IPS-20b (cell line): ENCODE measurements around the gene GRB10.

Source experiments
- H3K27ac ChIP-seq: one replicate; pipeline ENCODE4 v1.5.1; 2013; ENCODE audit warnings: low read length
- H3K27me3 ChIP-seq: 2 replicates; pipeline ENCODE4 v1.6.1; 2013; ENCODE audit warnings: mild to moderate bottlenecking, low read length, inconsistent platforms; ENCODE audit not compliant: insufficient read depth
- H3K36me3 ChIP-seq: 2 replicates; pipeline ENCODE4 v1.6.1; 2013; ENCODE audit warnings: low read depth, mild to moderate bottlenecking, inconsistent platforms, low read length, moderate library complexity; ENCODE audit not compliant: insufficient read depth
- H3K4me1 ChIP-seq: 2 replicates; pipeline ENCODE4 v1.6.1; 2013; ENCODE audit warnings: mild to moderate bottlenecking, control low read depth, inconsistent platforms, low read length, moderate library complexity; ENCODE audit not compliant: insufficient read depth
- H3K4me3 ChIP-seq: 2 replicates; pipeline ENCODE4 v1.5.1; 2013; ENCODE audit warnings: mild to moderate bottlenecking, low read length, inconsistent platforms
- H3K9ac ChIP-seq: 2 replicates; pipeline ENCODE4 v1.6.1; 2013; ENCODE audit warnings: low read depth, mild to moderate bottlenecking, inconsistent platforms, low read length, moderate library complexity
- H3K9me3 ChIP-seq: 2 replicates; pipeline ENCODE4 v1.6.1; 2013; ENCODE audit warnings: mild to moderate bottlenecking, low read depth, low read length, inconsistent platforms; ENCODE audit not compliant: insufficient read depth

GRB10 gene

DNA sequence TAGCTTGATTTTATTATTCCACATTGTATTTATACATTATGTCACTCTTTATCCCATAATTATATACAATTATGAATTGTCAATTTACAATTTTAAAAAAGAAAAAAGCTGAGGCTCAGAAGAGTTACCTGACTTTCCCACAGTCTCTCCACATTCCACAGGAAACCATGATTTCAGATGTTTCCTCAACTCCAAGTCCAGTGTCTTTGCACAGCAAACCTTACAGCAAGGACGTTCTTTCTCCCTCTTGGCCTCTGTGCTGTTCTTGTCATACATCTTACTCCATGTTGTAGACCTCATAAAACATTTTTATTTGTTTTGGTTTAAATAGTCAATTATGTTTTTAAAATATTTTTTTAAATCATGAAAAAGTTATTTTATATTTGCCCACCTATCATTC lies 34.9 kb upstream of the GRB10 start:
- Histone ChIP-seq H3K4me3 (no peak overlapping the region), H3K27ac (no peak overlapping the region), H3K4me1 (peaks cover 23% of the 10 kb centered on the region), H3K9ac (no peak overlapping the region), H3K9me3 (no peaks in the 10 kb centered on the region), H3K36me3 (no peaks in the 10 kb centered on the region), H3K27me3 (no peaks in the 10 kb centered on the region)

DNA sequence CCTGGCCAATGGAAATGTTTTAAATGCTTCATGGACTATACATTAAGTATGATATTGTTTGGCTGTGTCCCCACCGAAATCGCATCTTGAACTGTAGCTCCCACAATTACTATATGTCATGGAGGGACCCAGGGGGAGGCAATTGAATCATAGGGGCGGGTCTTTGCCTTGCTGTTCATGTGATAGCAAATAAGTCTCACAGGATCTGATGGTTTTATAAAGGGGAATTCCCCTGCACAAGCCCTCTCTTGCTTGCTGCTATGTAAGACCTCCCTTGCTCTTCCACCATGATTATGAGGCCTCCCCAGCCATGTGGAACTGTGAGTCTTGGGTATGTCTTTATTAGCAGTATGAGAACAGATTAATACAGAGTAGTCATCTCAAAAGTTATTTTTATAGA lies 32.4 kb upstream of the GRB10 start:
- no peaks in the 10 kb centered on the region for H3K27me3 ChIP-seq
- no peaks in the 10 kb centered on the region for H3K9me3 ChIP-seq
- no peak overlapping the region for H3K4me3 ChIP-seq
- no peaks in the 10 kb centered on the region for H3K36me3 ChIP-seq
- H3K4me1 ChIP-seq: peaks cover 24% of the 10 kb centered on the region
- no peak overlapping the region for H3K9ac ChIP-seq
- no peak overlapping the region for H3K27ac ChIP-seq

DNA sequence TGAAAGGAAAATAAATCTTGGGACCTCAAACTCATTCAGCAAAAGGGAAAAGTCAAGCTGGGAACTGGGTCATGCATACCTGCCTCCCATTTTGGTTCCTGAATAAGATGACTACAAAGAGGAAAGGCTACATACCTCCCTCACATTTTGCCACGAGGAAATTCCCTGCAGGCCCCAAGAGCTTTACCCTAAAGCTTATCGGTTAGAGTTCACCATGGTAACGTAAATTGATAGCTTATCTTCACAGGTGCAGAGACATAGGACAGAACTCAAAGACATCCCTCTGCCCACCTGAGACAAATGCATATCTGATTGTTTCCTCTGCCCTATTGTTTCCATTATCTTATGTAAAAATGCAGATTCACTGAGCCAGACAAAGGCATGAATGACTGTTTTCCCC lies 31.5 kb upstream of the GRB10 start:
- no peaks in the 10 kb centered on the region for H3K9me3 ChIP-seq
- no peak overlapping the region for H3K9ac ChIP-seq
- no peaks in the 10 kb centered on the region for H3K27me3 ChIP-seq
- H3K36me3 ChIP-seq: no peaks in the 10 kb centered on the region
- no peak overlapping the region for H3K27ac ChIP-seq
- H3K4me3 ChIP-seq: no peak overlapping the region
- peaks cover 24% of the 10 kb centered on the region for H3K4me1 ChIP-seq

DNA sequence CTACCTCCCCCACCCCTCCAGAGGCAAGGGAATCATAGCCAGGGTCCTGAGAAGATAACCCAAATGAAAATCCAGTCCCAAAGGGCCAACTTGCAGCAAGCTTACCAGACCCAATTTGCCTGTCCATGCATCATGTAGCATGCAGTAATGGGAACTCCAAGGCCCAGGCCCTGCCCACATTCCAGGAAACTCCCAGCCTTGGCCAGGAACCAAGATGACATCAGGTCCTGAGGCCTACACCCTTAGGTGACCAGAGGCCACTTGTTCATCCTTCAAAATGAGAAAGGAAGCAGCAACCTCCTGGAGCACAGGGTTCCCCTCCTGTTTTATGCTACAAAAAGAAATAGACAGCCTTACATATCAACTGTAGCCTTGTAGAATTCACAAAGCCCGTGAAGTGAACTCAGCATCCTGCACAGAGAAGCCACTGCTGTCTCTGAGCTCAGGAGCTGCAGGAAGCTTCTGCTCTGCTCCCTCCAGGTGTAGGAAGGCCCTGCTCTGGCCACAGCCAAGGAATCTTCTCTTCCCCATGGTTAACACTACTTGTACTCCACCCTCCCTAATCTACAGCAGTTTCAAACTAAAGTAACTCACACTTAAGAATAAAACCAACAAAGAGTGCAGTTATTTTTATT lies 30.3 kb upstream of the GRB10 start:
- Histone ChIP-seq H3K27me3 (no peaks in the 10 kb centered on the region), H3K9me3 (no peaks in the 10 kb centered on the region), H3K4me3 (no peak overlapping the region; the same call in 1 of the 2 replicates), H3K4me1 (peaks cover 24% of the 10 kb centered on the region), H3K9ac (no peak overlapping the region), H3K36me3 (no peaks in the 10 kb centered on the region), H3K27ac (no peak overlapping the region)

DNA sequence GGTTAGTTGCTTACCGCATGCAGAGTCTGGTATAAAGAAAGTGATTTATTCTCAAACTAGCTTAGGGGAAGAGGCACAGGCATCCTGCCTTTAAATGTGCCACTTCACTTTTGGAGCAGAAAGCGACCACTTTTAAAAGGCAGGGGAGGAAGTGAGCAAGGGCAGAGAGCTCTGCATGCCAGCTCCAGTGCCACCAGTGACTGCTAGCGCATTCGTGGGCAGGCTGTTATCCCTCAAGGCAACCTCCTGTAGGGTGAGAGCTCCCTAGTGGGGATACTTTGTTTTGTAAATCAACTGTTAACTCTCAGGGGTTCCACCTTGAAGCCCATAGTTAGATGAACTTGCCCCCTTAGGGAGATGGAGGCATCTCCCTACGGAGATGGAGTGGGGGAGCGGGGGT lies 29.4 kb upstream of the GRB10 start:
- no peaks in the 10 kb centered on the region for H3K27me3 ChIP-seq
- H3K9me3 ChIP-seq: no peaks in the 10 kb centered on the region
- H3K9ac ChIP-seq: no peak overlapping the region
- no peak overlapping the region for H3K27ac ChIP-seq
- peaks cover 24% of the 10 kb centered on the region for H3K4me1 ChIP-seq
- no peak overlapping the region for H3K4me3 ChIP-seq
- no peaks in the 10 kb centered on the region for H3K36me3 ChIP-seq

DNA sequence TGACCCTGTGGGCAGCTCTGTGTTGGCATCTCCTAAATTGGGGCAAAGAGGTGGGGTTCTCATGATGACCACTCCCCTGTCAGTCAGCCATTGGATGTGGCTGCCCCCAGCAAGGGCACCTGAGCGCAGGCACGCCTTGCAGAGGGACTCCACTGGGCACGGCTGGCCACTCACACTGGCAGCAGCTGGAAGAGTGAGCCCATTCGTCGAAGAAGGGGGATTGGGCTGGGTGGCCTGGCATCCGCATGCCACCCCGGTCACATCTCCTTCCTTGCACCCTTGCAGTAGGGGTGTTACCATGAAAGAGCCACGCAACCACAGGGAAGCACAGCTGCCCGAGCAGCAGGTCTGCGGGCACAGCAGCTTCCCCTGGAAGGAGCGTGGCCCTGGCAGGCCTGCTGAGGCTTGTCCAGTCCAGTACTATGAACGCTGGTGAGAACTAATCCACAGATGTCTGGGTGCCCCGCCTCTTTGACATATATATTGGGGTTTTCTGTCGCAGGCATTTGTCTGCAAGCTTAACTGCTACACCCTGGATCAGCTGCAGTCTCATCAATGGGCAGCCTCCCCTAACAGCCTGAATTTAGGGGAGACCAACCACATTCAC lies 25.7 kb upstream of the GRB10 start:
- H3K27ac ChIP-seq: no peak overlapping the region
- H3K9ac ChIP-seq: no peak overlapping the region

DNA sequence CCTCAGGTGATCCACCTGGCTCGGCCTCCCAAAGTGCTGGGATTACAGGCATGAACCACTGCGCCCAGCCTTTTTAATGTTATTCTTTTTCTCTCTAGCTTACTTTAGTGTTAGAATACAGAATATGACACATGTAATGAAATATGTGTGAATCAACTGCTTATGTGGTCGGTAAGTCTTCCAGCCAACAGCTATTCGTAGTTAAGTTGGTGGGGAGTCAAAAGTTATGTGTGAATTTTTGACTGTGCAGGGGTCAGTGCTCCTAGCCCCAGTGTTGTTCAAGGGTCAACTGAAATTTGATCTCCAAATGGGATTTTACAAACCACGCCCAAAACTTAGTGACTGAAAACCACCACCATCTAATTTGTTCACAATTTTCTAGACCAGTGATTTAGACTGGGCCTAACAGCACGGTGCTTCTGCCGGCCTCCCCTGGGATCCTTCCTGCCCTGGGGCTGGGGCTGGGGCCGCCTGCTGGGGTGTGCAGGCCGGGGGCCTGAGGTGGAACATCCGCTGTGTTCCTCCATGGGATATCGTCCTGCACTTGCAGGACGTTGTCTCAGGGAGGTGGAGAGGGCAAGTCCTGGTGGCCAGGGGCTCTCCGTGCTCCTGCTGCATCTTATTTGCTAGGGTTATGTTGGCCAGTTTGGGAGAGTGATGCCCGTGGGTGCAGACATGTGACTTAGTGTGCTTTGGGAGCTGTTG lies 24.5 kb upstream of the GRB10 start:
- Histone ChIP-seq H3K36me3 (no peaks in the 10 kb centered on the region), H3K27me3 (no peaks in the 10 kb centered on the region), H3K27ac (no peak overlapping the region), H3K4me1 (peaks cover 9% of the 10 kb centered on the region; the same call in 1 of the 2 replicates), H3K4me3 (no peak overlapping the region), H3K9ac (no peak overlapping the region), H3K9me3 (no peaks in the 10 kb centered on the region)

More for the DNA sequence above, 25.7 kb upstream of the GRB10 start:
- Histone ChIP-seq H3K36me3 (no peaks in the 10 kb centered on the region), H3K9me3 (no peaks in the 10 kb centered on the region), H3K4me3 (no peak overlapping the region), H3K4me1 (peaks cover 16% of the 10 kb centered on the region), H3K27me3 (no peaks in the 10 kb centered on the region)

DNA sequence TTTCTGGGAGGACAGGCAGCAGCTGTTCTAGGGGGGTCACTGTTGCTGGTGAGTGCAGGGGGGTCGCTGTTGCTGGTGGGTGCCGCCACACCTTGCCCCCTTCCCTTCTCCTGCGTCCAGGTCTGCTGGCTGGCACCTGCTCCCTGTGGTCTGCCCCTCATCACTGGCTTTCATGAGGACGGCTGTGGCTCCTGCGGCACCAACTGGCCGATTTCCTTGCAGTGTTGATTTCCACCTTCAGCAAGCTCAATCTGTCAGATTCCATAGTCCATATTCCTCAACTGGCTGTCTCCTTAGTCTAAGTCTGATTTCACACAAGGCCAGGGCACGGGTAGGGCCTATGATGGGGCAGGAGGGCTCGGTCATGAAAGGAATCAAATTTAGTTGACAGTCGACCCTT lies 23.4 kb upstream of the GRB10 start:
- Histone ChIP-seq H3K27me3 (no peaks in the 10 kb centered on the region; the same call in 1 of the 2 replicates), H3K27ac (no peak overlapping the region), H3K9me3 (no peaks in the 10 kb centered on the region)

DNA sequence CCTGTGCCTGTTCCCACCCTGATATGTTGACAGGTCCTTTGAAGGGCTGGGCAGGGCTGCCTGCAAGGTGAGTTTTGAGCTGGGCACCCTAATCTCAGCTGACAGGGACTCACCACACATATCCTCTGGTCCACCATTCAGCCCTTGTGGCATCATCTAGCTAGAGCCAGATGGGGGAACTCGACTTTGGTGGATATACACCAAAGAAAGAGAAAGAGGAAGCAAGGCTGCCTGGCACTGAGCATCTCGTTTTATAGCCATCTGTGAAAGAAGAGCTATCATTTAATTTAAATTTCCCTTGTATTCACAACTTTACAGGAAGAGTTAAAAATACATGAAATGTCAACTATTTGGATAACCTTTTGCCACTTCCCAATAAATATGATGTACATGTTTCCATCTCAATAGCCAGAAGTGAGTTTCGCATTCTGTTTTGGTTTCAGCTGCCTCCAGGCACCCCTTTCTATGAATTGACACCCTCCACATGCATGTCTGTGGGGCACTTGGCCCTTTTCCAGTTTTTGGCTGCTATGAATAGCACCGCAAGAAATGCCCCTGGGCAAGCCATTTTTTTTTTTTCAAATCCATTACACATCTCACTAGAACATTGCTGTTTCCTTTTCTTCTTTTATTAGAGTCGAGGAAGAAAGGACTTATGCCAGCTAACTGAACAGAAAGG lies 22.9 kb upstream of the GRB10 start:
- Histone ChIP-seq H3K27me3 (no peaks in the 10 kb centered on the region; the same call in 1 of the 2 replicates), H3K27ac (no peak overlapping the region), H3K9me3 (no peaks in the 10 kb centered on the region), H3K36me3 (no peaks in the 10 kb centered on the region), H3K9ac (no peak overlapping the region), H3K4me1 (peaks cover 4% of the 10 kb centered on the region; the same call in 1 of the 2 replicates), H3K4me3 (no peak overlapping the region)

More for the DNA sequence above, 23.4 kb upstream of the GRB10 start:
- Histone ChIP-seq H3K36me3 (no peaks in the 10 kb centered on the region), H3K9ac (no peak overlapping the region), H3K4me3 (no peak overlapping the region), H3K4me1 (peaks cover 4% of the 10 kb centered on the region; the same call in 1 of the 2 replicates)

DNA sequence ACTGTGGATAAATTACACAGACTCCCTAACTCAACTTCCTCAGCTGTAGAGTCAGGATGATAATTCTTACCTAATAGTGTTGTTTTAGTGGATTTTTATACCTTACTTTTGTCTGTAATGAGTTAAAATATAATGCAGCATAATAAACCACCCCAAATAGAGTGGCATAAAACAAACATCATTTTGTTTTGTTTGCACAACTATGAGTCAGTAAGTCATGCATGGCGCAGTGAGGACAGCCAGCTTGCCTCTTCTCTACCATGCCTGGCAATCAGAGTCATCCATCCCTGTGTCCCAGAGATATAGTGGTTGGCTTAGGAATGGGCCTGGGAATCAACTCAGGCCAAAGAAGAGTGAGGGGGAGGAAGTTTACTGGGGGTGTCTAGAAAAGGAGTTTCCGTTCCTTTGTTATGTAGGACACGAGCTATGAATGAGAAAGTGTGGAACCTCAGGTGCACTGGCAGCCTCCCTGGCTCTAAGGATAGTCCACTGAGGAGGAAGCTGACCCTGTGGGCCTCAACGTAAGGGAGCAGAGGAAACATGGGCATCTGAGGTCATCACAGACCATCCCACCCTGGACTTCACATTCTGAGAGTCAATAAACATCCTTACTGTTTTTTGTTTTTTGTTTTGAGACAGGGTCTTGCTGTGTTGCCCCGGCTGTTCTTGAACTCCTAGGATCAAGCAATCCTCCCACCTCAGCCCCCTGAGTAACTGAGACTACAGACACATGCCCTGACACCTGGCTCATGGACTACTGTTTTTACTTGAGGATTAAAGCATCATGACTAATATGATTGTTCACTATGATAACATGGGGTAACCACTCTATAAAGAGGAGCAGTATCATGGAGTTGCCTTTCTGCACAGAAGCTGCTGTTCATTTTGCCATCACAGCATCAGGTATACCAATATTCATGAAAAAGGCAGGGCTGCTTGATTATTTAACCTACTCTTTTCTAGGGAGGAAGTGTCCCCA lies 21.0 kb upstream of the GRB10 start:
- H3K4me1 ChIP-seq: peaks cover 4% of the 10 kb centered on the region; the same call in 1 of the 2 replicates
- peaks cover under 1% of the 10 kb centered on the region; the same call in 1 of the 2 replicates for H3K9me3 ChIP-seq
- no peak overlapping the region for H3K9ac ChIP-seq
- H3K27ac ChIP-seq: no peak overlapping the region
- H3K27me3 ChIP-seq: no peaks in the 10 kb centered on the region; the same call in 1 of the 2 replicates
- H3K4me3 ChIP-seq: no peak overlapping the region
- no peaks in the 10 kb centered on the region for H3K36me3 ChIP-seq

DNA sequence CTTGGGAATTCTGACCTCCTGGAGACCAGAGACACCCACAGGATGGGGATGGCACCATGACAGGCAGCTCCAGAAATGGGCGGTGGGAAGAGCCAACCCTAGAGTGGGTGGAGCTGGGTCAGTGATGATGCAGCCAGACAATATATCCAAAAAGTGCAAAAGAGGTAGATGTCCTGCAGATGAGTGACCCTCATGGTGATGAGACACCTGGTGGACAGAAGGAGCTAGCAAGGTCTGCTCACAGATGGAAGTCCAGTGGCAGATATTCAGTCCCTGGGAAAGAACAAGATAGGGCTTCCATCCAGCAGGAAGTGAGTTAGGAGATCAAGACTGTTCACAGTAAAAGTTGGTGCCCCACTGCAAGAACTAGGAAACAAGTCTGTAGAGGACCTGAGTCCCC lies 19.2 kb upstream of the GRB10 start:
- no peak overlapping the region for H3K27ac ChIP-seq

More for the DNA sequence above, 19.2 kb upstream of the GRB10 start:
- Histone ChIP-seq H3K9me3 (peaks cover 7% of the 10 kb centered on the region), H3K36me3 (no peaks in the 10 kb centered on the region), H3K4me3 (no peak overlapping the region), H3K4me1 (peaks cover 4% of the 10 kb centered on the region; the same call in 1 of the 2 replicates), H3K9ac (no peak overlapping the region), H3K27me3 (no peaks in the 10 kb centered on the region; the same call in 1 of the 2 replicates)
